DMS53 (cell line): ENCODE measurements around the gene MYMX.
"Not testable (repeated sequence)": the region's sequence is repeated elsewhere in the genome, so short reads cannot be mapped to it uniquely, and the experiment has no call there.

Experiments used
- DNase-seq: peaks from one replicate; lab custom pipeline; 2025; lab: John Stamatoyannopoulos, UW

MYMX gene

GRCh38 chr6:44186635-44187025 is 30.1 kb upstream of the MYMX start:
- DNase-seq = no peak

DNA sequence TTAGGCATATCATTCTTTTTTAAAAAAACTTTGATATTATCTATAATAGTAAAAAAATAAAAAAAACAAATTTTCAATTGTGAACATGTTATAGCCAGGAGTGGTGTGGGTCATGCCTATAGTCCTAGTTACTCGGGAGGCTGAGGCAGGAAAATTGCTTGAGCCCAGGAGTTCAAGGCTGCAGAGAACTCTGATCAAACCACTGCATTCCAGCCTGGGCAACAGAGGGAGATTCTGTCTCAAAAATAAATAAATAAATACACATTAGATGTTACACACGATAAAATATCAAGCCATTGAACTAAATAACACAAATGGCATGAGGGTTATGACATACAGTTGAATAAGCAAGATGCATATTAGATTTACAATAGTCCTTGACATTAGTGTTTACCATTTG is 27.9 kb upstream of the MYMX start:
- no peak for DNase-seq

DNA sequence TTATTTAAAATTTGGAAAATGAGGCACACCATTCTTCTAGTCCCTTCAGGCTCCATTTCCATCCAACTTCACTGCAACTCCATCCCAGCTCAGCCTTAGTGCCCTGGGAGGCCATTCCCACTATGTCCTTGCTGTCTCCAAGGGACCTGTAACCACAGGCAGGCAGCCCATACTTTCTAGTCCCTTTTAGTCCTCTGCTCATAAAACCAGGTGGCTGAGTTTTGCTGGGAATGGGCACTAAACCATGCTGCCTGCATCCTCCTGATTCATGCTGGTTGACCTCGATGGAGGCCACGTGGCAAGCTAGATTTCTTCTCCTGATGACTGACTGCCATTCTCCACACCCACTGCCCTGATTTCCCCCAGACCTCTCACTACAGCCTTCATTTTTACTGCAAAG is 27.5 kb upstream of the MYMX start:
- DNase-seq = no peak

DNA sequence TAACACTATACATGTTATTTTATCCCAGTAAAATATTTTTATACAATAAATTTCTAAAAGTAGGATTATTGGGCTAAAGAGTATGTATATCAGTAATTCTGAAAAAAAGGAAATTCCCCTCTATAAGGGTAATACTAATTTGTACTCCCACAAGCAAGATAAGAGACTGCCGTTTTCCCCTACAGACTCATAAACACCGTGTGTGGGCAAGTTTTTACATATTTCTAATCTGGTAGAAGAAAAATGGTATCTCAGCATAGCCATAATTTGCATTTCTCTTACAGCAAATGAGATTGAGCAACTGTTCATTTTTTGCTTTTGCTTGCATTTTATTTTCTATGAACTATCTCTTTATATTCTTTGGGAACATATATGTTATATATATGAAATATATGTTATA is 26.0 kb upstream of the MYMX start:
- no peak for DNase-seq

DNA sequence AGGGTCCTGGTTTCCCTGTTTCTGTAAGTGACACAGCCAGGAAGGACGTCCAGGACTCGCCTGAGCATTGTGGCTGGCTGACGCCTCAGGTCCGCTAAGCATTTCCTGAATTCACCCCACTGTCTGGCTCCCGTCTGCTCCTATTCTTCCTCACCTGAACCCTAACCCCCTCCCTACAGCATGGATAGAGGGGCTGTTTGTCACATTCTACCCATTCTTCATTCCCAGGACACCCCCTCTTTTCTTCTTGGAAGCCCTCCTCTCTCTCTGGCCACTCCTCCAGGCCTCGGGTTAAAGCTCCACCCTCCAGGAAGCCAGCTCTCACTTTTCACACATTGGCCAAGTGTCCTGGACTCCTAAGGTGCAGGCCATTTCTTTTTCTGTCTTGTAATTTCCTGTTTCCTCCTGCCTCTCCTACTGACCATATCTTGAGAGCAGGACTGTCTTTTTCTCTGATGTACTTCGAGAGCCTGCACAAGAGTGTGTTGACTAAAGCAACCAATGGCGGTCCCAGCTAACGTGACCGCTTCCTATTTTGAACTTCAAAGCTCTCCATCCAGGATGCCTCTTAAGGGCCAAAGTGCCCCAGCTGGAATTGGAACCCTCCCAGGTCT is 24.2 kb upstream of the MYMX start:
- DNase-seq = peak; percentile 47

DNA sequence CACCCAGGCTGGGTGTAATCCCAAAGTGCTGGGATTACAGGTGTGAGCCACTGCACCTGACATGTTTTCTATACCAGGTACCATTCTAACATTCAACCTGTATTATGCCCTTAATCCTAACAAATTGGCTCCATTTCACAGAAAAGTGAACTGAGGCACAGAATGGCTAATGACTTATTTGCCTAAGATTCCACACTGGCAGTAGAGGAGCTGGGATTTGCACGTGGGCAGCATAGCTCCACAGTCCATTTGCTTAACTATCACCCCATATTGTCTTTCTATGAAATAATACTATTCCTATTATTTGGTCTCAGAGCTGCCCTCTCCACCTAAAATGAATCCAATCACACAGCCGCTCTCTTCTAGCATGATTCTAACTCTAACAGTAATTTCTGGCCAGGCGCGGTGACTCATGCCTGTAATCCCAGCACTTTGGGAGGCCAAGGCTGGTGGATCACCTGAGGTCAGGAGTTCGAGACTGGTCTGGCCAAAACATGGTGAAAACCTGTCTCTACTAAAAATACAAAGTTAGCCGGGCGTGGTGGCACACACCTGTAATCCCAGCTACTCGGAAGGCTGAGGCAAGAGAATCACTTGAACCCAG is 23.3 kb upstream of the MYMX start:
- DNase-seq = no peak

DNA sequence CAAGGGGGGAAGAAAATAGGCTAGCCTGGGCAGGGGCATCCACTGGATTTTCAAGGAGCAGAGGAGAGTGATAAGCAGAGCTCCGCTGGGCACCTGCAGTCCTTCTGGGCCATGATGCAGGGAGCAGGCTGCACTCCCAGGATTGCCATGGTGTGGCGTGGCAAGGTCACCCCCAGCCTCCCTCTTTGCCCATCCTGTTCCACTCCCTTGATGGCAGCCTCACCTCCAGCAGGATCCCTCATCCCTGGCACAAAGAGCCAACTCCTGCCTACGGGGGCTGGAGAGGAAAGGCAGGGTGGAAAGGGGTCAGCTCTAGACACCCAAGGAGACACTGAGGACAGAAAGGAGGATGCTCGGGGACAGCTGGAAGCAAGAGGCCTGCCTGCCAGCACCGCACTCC is 22.4 kb upstream of the MYMX start:
- no peak for DNase-seq

DNA sequence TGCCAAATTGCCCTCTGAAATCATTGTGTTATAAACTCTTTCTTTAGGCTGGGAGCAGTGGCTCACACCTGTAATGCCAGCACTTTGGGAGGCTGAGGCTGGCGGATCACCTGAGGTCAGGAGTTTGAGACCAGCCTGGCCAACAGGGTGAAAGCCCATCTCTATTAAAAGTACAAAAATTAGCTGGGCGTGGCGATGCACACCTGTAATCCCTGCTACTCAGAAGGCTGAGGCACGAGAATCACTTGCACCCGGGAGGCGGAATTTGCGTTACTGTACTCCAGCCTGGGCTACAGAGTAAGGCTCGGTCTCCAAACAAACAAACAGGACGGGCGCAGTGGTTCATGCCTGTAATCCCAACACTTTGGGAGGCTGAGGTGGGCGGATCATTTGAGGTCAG is 20.4 kb upstream of the MYMX start:
- not testable (repeated sequence) for DNase-seq

GRCh38 chr6:44198684-44199083 is 18.0 kb upstream of the MYMX start:
- no peak for DNase-seq

GRCh38 chr6:44199883-44200282 is 16.8 kb upstream of the MYMX start:
- DNase-seq = no peak

- no peak for DNase-seq
These were observed 15.5 kb upstream of the MYMX start for GRCh38 chr6:44201200-44201599.

GRCh38 chr6:44201638-44202303 is 15.0 kb upstream of the MYMX start:
- DNase-seq = no peak

DNA sequence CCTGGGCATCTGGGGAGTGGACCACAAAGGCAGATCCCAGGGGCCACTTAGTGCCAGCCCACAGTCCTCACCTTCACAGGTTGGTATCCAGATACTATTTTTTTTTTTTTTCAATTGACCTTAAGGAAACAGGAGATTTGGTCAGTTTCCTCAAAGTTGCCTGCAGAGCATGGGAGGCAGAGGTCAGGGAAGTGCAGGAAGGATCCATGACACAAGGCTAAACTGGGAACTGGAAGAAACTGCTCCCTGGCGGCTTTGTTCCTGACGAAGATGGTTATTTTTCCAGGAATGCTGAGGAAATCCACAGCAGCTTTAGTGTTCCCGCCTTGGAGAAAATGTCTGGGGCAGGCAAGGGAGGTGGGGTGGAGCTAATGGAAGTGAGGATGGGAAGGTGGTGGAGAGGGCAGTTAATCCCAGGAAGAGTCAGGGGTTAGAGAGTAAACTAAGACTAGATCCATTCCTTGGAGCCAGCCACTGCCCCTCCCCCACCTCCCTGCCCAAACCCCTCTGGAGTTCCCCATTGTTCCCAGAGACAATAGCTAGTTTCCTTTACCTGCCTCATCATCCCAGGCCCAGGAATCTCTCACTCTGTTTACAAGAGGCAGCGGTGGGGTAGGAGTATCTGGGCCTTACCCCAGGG is 14.3 kb upstream of the MYMX start:
- DNase-seq = no peak

- DNase-seq = no peak
These were observed 13.6 kb upstream of the MYMX start for GRCh38 chr6:44202972-44203750.

DNA sequence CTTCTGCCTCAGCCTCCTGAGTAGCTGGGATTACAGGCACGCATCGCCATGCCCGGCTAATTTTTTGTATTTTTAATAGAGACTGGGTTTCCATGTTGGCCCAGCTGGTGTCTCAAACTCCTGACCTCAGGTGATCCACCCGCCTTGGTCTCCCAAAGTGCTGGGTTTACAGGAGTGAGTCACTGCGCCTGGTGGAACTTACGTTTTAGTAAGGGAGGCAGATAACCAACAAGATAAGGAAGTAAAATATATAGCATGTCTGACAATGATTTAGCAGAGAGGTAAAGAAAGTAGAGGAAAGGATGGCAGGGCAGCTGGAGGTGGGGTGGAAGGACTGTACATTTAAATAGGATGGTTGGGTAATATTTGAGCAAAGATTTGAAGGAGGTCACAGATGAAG is 12.8 kb upstream of the MYMX start:
- DNase-seq = no peak

DNA sequence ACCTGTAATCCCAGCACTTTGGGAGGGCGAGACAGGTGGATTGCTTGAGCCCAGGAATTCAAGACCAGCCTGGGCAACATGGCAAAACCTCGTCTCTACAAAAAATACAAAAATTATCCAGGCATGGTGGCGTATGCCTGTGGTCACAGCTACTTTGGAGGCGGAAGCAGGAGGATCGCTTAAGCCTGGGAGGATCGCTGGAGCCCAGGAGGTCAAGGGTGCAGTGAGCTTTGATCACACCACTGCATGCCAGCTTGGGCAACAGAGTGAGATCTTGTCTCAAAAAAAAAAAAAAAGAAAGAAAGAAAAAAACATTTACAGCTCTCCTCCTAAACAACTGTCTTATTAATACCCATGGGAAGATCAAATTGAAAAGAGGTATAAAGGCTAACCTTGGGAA is 8.8 kb upstream of the MYMX start:
- DNase-seq = no peak

DNA sequence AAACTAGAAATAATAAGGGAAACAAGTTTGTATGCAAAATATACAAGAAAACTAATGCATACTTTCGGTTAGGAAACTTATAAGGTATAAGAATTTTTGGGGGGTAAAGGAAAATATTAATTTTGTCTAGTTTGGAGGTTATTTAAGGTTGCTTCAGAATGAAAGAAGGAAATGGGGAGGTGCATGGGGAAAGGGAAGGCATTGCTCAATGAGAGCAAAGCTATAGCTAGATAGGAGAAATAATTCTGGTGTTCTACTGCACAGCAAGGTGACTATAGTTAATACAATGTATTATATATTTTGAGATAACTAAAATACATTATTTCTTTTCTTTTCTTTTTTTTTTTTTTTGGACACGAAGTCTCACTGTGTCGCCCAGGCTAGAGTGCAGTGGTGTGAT is 5.4 kb upstream of the MYMX start:
- DNase-seq = no peak

DNA sequence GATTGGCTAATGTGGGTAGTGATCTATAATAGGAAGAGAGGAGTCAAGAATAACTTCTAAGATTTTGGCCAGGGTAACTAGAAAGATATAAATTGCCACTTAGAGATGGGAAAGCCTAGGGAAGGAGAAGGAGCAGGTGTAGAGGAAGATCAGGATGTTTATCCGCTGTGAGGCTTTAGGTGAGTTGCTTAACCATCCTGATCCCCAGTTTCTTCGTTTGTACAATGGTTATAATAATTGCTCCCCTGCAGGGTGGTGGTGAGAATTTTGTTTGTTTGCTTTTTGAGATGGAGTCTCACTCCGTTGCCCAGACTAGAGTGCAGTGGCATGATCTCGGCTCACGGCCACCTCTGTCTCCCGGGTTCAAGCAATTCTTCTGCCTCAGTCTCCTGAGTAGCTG is 2.4 kb upstream of the MYMX start:
- no peak for DNase-seq

- DNase-seq = peak; percentile 44
These were observed 812 bp downstream of the MYMX start for GRCh38 chr6:44217332-44218143.

GRCh38 chr6:44219053-44219814 is 2.5 kb downstream of the MYMX start:
- DNase-seq = peak; percentile 96
